ENCODE measurements around the gene PTDSS2. TPM values are rescaled to one million over a fixed set of nuclear protein-coding genes. Genes with fewer than 3 reads are reported as not detected.

PTDSS2 gene
- total RNA-seq, 1 experiment from 2014 or later: 49.5 TPM

GRCh38 chr11:453564-453963 is 3.5 kb downstream of the PTDSS2 start:
- CTCF ChIA-PET: no interaction called here
- Mint-ChIP-seq H3K4me3 (no peak overlapping the region), H3K27ac (no peak overlapping the region), H3K27me3 (ENCODE audit: low read depth) (no peaks in the 10 kb centered on the region), H3K36me3 (peaks cover 19% of the 10 kb centered on the region; the same call in 1 of the 2 replicates), H3K4me1 (peaks cover 45% of the 10 kb centered on the region), H3K9me3 (no peaks in the 10 kb centered on the region)
- DNase-seq (ENCODE audit: low spot score): no peak
- TF ChIP-seq ZNF317 (CRISPR knock-in tag; IDR thresholded peaks at IDR 0.05; ENCODE audit: borderline replicate concordance, low read depth) (no peak), RELA (CRISPR knock-in tag; IDR thresholded peaks at IDR 0.05; ENCODE audit: borderline replicate concordance) (no peak), ESRRA (CRISPR knock-in tag; IDR thresholded peaks at IDR 0.05; ENCODE audit: borderline replicate concordance) (no peak), KAT7 (CRISPR knock-in tag; IDR thresholded peaks at IDR 0.05; ENCODE audit: borderline replicate concordance) (no peak), FOXP1 (CRISPR knock-in tag; IDR thresholded peaks at IDR 0.05; ENCODE audit: borderline replicate concordance) (no peak)
- ATAC-seq: no peak
- POLR2A ChIA-PET: no interaction called here

GRCh38 chr11:454043-454442 is 4.0 kb downstream of the PTDSS2 start:
- no peak for ATAC-seq
- ChIA-PET POLR2A (no interaction called here), CTCF (interaction anchor here (0.6 to 1.0 kb wide), 2 partner anchors 47 to 1620 kb away, joined by 3 read pairs; no protein-coding TSS in a partner anchor)
- DNase-seq (ENCODE audit: low spot score): no peak
- TF ChIP-seq ZNF396 (CRISPR knock-in tag; IDR thresholded peaks at IDR 0.05; ENCODE audit: borderline replicate concordance) (no peak), ATF6 (CRISPR knock-in tag; IDR thresholded peaks at IDR 0.05) (no peak)
- Mint-ChIP-seq H3K27ac (no peak overlapping the region), H3K27me3 (ENCODE audit: low read depth) (no peaks in the 10 kb centered on the region), H3K4me1 (peaks cover 42% of the 10 kb centered on the region), H3K9me3 (no peaks in the 10 kb centered on the region), H3K36me3 (peaks cover 19% of the 10 kb centered on the region; the same call in 1 of the 2 replicates), H3K4me3 (no peak overlapping the region)

GRCh38 chr11:454801-455565 is 4.9 kb downstream of the PTDSS2 start:
- no peaks in the 10 kb centered on the region for H3K9me3 Mint-ChIP-seq
- ChIA-PET POLR2A (no interaction called here), CTCF (interaction anchor here (0.6 to 1.0 kb wide), 2 partner anchors 48 to 1620 kb away, joined by 3 read pairs; no protein-coding TSS in a partner anchor)
- H3K27ac Mint-ChIP-seq: peak overlapping the region; percentile 75
- no peak overlapping the region for H3K4me3 Mint-ChIP-seq
- H3K4me1 Mint-ChIP-seq: peaks cover 42% of the 10 kb centered on the region
- ATAC-seq (no peak), DNase-seq (ENCODE audit: low spot score) (no peak)
- no peaks in the 10 kb centered on the region for H3K27me3 Mint-ChIP-seq (ENCODE audit: low read depth)
- H3K36me3 Mint-ChIP-seq: peaks cover 21% of the 10 kb centered on the region; the same call in 1 of the 2 replicates
- TF ChIP-seq USF1 (CRISPR knock-in tag; IDR thresholded peaks at IDR 0.05) (no peak), SMAD4 (CRISPR knock-in tag; IDR thresholded peaks at IDR 0.05) (no peak), IRF1 (CRISPR knock-in tag; IDR thresholded peaks at IDR 0.05) (no peak), ZNF219 (CRISPR knock-in tag; IDR thresholded peaks at IDR 0.05; ENCODE audit: borderline replicate concordance) (no peak), ARID4B (CRISPR knock-in tag; IDR thresholded peaks at IDR 0.05; ENCODE audit: borderline replicate concordance) (no peak), FOXP4 (CRISPR knock-in tag; IDR thresholded peaks at IDR 0.05) (no peak), ERG (CRISPR knock-in tag; IDR thresholded peaks at IDR 0.05) (no peak), FOXJ3 (CRISPR knock-in tag; IDR thresholded peaks at IDR 0.05; ENCODE audit: borderline replicate concordance) (no peak)
